ENCODE data around the gene HNF1A.
"Not testable (repeated sequence)": the region's sequence is repeated elsewhere in the genome, so short reads cannot be mapped to it uniquely, and the experiment has no call there.

HNF1A gene, protein sequence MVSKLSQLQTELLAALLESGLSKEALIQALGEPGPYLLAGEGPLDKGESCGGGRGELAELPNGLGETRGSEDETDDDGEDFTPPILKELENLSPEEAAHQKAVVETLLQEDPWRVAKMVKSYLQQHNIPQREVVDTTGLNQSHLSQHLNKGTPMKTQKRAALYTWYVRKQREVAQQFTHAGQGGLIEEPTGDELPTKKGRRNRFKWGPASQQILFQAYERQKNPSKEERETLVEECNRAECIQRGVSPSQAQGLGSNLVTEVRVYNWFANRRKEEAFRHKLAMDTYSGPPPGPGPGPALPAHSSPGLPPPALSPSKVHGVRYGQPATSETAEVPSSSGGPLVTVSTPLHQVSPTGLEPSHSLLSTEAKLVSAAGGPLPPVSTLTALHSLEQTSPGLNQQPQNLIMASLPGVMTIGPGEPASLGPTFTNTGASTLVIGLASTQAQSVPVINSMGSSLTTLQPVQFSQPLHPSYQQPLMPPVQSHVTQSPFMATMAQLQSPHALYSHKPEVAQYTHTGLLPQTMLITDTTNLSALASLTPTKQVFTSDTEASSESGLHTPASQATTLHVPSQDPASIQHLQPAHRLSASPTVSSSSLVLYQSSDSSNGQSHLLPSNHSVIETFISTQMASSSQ

GRCh38 chr12:120978296-120979219 is at the start of gene HNF1A:
Gene HNF1A, plus strand, starts transcription at chr12:120978543. Its CDS starts 226 bp downstream, at chr12:120978769.
- DNase-seq: no peak

- no peak for DNase-seq
Measured at GRCh38 chr12:120928864-120929652, 49.3 kb upstream of the HNF1A start.

GRCh38 chr12:120930032-120930431 is 48.3 kb upstream of the HNF1A start:
- no peak for DNase-seq

- DNase-seq: no peak
Measured at GRCh38 chr12:120932058-120932457, 46.3 kb upstream of the HNF1A start.

GRCh38 chr12:120932956-120933526 is 45.3 kb upstream of the HNF1A start:
- DNase-seq: no peak

DNA sequence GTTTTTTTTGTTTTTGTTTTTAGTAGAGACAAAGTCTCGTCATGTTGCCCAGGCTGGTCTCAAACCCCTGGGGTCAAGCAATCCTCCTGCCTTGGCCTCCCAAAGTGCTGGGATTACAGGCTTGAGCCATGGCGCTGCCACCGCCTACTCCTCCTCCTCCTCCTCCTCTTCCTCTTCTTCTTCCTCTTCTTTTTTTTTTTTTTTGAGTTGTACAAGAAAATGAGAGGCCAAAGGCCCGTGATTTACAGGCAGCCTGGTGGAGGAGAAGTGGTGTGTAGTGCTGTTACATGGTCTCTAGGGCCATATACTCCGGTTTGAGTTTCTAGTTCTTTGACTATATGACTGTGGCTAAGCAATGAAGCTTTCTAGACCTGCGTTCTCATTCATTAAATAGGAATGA is 44.6 kb upstream of the HNF1A start:
- DNase-seq: no peak

- no peak for DNase-seq
Measured at GRCh38 chr12:120936197-120936596, 42.1 kb upstream of the HNF1A start.

DNA sequence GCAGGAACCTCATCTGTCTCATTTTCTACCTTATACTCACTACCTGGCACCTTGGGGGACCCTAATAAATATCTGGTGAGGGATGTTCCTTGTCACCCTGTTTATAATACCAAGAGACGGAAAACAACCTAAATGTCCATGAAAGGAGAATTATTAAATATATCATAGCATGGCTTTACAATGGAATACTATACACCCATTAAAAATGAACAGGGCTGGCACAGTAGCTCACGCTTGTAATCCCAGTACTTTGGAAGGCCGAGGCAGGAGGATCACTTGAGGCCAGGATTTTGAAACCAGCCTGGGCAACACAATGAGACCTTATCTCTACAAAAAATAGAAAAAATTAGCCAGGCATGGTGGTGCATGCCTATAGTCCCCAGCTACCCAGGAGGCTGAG is 39.8 kb upstream of the HNF1A start:
- no peak for DNase-seq

- peak; percentile 49 for DNase-seq
Measured at GRCh38 chr12:120939523-120939922, 38.8 kb upstream of the HNF1A start.

GRCh38 chr12:120940006-120940405 is 38.3 kb upstream of the HNF1A start:
- no peak for DNase-seq

GRCh38 chr12:120940799-120941198 is 37.5 kb upstream of the HNF1A start:
- DNase-seq: no peak

- DNase-seq: no peak
Measured at GRCh38 chr12:120941412-120941811, 36.9 kb upstream of the HNF1A start.

DNA sequence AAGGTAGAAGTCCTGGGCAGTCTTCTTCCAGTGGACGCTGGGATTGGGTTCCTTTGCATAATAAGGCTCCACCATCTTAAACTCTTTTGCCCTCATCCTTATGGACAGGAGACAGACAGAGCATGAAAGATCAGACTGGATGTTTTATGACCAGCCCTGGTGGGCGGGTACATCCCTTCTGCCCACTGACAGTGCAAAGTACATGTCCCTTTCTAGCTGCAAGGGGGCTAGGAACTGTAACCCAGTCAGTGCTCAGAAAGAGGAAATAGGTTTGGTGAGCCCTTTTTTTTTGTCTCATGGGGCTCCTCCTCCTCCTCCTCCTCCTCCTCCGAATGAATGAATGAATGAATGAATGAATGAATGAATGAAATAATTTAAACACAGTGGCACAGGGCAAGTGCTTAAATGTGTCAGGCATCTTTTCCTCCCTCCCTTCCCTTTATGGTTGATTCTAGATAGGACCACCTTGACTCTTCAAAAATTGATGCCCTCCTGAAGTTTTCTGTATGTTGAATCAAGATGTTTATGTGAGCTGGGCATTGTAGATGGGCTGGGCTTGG is 36.4 kb upstream of the HNF1A start:
- no peak for DNase-seq

- DNase-seq: no peak
Measured at GRCh38 chr12:120943482-120943881, 34.9 kb upstream of the HNF1A start.

GRCh38 chr12:120944645-120945217 is 33.6 kb upstream of the HNF1A start:
- DNase-seq: peak; percentile 43

DNA sequence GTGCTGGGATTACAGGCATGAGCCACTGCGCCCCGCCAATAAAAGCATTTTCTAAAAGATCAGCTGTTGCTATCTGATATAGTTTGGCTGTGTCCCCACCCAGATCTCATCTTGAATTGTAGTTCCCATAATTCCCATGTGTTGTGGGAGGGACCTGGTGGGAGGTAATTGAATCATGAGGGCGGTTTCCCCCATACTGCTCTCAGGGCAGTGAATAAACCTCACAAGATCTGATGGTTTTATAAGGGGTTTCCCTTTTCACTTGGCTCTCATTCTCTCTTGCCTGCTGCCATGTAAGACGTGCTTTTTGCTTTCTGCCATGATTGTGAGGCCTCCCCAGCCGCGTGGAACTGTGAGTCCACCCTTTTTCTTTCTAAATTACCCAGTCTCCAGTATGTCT is 32.8 kb upstream of the HNF1A start:
- not testable (repeated sequence) for DNase-seq

DNA sequence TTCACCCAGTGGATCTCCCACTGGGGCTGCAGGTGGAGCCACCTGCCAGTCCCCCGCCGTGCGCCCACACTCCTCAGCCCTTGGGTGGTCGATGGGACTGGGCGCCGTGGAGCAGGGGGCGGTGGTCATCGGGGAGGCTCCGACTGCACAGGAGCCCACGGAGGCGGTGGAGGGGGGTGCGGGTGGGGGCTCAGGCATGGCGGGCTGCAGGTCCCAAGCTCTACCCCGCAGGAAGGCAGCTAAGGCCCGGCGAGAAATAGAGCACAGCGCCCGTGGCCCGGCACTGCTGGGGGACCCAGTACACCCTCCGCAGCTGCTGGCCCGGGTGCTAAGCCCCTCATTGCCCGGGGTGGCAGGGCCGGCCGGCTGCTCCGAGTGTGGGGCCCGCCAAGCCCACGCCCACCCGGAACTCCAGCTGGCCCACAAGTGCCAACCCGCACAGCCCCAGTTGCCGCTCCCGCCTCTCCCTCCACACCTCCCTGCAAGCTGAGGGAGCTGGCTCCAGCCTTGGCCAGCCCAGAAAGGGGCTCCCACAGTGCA is 28.0 kb upstream of the HNF1A start:
- DNase-seq: not testable (repeated sequence)

- DNase-seq: no peak
Measured at GRCh38 chr12:120950807-120951206, 27.5 kb upstream of the HNF1A start.

- DNase-seq: no peak
Measured at GRCh38 chr12:120955232-120955631, 23.1 kb upstream of the HNF1A start.

- DNase-seq: no peak
Measured at GRCh38 chr12:120956579-120957300, 21.6 kb upstream of the HNF1A start.
